ENCODE measurements around the gene PRPF19.

Gene PRPF19

GRCh38 chr11:60859616-60860250 lies 46.7 kb downstream of the PRPF19 start:
- TF ChIP-seq, protein P1, sequence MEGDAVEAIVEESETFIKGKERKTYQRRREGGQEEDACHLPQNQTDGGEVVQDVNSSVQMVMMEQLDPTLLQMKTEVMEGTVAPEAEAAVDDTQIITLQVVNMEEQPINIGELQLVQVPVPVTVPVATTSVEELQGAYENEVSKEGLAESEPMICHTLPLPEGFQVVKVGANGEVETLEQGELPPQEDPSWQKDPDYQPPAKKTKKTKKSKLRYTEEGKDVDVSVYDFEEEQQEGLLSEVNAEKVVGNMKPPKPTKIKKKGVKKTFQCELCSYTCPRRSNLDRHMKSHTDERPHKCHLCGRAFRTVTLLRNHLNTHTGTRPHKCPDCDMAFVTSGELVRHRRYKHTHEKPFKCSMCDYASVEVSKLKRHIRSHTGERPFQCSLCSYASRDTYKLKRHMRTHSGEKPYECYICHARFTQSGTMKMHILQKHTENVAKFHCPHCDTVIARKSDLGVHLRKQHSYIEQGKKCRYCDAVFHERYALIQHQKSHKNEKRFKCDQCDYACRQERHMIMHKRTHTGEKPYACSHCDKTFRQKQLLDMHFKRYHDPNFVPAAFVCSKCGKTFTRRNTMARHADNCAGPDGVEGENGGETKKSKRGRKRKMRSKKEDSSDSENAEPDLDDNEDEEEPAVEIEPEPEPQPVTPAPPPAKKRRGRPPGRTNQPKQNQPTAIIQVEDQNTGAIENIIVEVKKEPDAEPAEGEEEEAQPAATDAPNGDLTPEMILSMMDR (IDR thresholded peaks at IDR 0.05; ENCODE audit: extremely low read depth, insufficient read depth, missing control alignments), result no peak
- no peak for DNase-seq (ENCODE audit: low spot score)
- in situ Hi-C loops (cut with MboI; ENCODE audit: low pct_unique_long_range_greater_than_20kb, low sequenced_read_pairs, unreplicated experiment), result loop anchor here (10.0 kb wide), 1 partner anchor 75 kb away; the partner anchor contains the start of gene MS4A10

GRCh38 chr11:60858731-60859464 lies 47.5 kb downstream of the PRPF19 start:
- no peak for DNase-seq (ENCODE audit: low spot score)
- in situ Hi-C loops (cut with MboI; ENCODE audit: low pct_unique_long_range_greater_than_20kb, low sequenced_read_pairs, unreplicated experiment), result loop anchor here (10.0 kb wide), 1 partner anchor 74 kb away; the partner anchor contains the start of gene MS4A10
- TF ChIP-seq, protein P1 (IDR thresholded peaks at IDR 0.05; ENCODE audit: extremely low read depth, insufficient read depth, missing control alignments), result no peak

DNA sequence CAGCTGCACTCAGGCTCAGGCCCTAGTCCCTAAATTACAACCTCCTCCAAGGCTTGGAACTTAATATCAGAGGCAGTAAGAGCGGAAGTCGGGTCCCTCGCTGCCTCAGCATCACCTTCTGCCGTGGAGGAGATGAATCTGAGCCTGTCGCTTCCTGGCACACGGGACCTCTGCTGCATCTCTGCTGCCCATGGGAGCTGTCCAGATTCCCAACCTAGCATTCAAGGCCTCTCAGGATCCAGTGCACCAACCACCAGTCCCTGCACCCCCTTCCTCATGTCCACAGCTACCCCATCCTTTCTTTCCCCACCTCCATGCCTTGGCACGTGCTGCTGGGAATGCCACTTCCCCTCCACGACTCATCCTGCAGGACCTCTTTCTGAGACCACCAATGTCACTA lies 48.1 kb downstream of the PRPF19 start:
- no peak for DNase-seq (ENCODE audit: low spot score)
- in situ Hi-C loops (cut with MboI; ENCODE audit: low pct_unique_long_range_greater_than_20kb, low sequenced_read_pairs, unreplicated experiment), result loop anchor here (10.0 kb wide), 1 partner anchor 73 kb away; the partner anchor contains the start of gene MS4A10

DNA sequence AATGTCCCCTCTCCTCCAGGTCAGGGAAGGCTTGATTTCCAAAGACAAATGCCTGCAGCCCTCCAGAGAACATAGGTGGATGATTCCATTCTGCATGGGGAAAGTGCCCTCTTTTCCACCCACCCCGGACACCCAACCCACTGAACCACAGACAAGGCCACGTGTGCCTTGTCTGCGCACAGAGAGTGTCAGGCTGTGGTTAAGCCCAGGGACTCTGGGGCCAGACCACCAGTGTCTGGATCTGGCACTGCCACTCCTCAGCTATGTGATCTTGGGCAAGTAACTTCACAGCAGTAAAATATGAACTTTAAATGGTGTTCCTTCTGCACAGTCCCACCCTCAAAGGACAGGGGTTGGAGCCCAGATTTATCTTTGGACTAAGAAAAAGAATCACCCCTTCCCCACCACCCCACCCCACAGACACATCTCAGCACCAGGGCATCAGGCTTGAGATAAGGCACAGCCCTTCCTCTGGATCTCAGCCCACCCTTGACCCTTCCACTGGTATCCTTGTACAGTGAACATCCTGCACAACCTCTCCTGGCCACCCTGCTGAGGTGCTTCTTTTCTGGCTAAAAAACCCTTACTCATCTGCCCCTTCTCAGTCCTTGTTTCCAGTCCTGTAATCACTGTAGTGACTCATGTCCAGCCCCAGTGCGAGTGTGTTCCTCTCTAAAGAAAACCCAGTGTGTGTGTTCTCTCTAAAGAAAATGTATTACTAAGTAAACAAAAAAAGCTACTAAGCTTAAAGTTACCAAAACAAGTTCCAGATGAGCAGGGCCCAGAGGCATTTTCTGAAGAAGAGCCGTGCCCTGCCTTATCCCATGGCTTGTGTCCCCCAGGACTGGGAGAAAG lies 48.8 kb downstream of the PRPF19 start:
- in situ Hi-C loops (cut with MboI; ENCODE audit: low pct_unique_long_range_greater_than_20kb, low sequenced_read_pairs, unreplicated experiment), result loop anchor here (10.0 kb wide), 1 partner anchor 73 kb away; the partner anchor contains the start of gene MS4A10
- DNase-seq (ENCODE audit: low spot score), result no peak
- TF ChIP-seq, protein P1 (IDR thresholded peaks at IDR 0.05; ENCODE audit: extremely low read depth, insufficient read depth, missing control alignments), result no peak

More for the DNA sequence above, 48.1 kb downstream of the PRPF19 start:
- TF ChIP-seq, protein P1 (IDR thresholded peaks at IDR 0.05; ENCODE audit: extremely low read depth, insufficient read depth, missing control alignments), result no peak

DNA sequence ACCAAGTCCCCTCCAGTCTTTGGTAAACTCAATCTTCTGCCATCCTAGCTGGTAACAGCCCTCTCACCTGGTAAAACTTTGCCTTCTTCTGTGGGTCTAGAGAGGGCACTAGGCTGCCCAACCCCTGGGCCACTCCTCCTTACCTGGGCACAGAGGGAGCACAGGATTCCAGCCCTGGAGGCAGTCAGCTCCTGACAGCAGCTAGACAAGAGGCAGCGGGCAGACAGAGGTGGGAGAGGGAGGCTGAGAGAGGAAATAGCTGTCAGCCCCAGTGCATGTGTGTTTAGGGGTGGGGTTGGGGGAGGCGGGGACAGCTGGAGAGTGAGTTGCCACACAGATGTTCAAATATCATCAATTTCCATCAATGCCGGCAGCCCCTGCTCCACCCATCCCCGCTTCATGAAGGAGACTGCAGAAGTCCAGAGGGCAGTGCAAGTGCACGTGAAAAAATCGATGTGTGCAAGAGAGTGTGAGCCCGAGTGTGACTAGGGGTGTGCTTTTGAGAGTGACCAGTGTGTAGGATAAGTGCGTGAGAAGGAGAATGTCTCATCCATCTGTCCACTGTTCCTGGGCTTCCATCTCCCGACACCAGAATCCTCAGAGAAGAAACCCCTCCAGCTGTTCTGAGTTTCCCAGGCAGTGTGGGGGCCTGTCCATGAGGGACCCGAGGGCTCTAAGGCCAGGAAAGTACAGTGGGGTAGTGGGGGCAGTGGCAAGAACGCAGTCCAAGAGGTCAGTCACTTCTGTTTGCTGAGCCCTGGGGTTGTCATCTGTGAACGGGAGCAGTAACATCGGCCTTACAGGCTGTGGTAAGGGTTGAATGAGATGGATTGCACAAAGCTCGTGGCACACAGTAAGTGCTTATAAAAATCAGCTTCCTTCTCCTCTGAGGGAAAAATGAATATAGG lies 50.4 kb downstream of the PRPF19 start, which contains the start of gene PTGDR2:
TSS of gene PTGDR2 (minus strand) at position 225 of the 908 bp plus-strand sequence. CDS start 2,228 bp downstream, outside the sequence.
- DNase-seq (ENCODE audit: low spot score), result no peak
- in situ Hi-C loops (cut with MboI; ENCODE audit: low pct_unique_long_range_greater_than_20kb, low sequenced_read_pairs, unreplicated experiment), result loop anchor here (10.0 kb wide), 1 partner anchor 71 kb away; the partner anchor contains the start of gene MS4A10
- TF ChIP-seq, protein P1 (IDR thresholded peaks at IDR 0.05; ENCODE audit: extremely low read depth, insufficient read depth, missing control alignments), result no peak

Measured in GM13977 (cell line).